PC-3 (cell line): Measurements from ENCODE around the gene TXLNG. TPM values are rescaled to one million over a fixed set of nuclear protein-coding genes. Genes with fewer than 3 reads are reported as not detected.
A peak's percentile ranks its signal among the peaks of the same experiment; 100 is the strongest.

Experiments used
- ATAC-seq: fragments of 200-7000 bp; cut with Tn5 transposase; 2 replicates; pipeline ENCODE4 v1.9.1; 2020; ENCODE audit warnings: mild to moderate bottlenecking, moderate library complexity
- BruUV-seq: library from RNA; stranded (reverse); fragments of 400-500 nt; replicated peaks from 2 replicates; lab custom pipeline; 2021; lab: Mats Ljungman, UMichigan
- CTCF ChIA-PET: fragments of 300-600 bp; sonication (Branson Sonifier 250); formaldehyde crosslinking; loops from one replicate; lab custom pipeline; 2022; ENCODE audit warnings: antibody characterized with exemption; lab: Charles Lee
- POLR2A ChIA-PET: fragments of 300-600 bp; sonication (Branson Sonifier 250); formaldehyde crosslinking; loops from one replicate; lab custom pipeline; 2022; ENCODE audit warnings: antibody characterized with exemption; ENCODE audit not compliant: unreplicated experiment; lab: Charles Lee
- DNase-seq: peaks from one replicate; pipeline ENCODE4 v3.0.0-alpha.2; 2015
- H2AFZ ChIP-seq: fragments of 300-600 bp; sonication (generic); 2 replicates; pipeline ENCODE4 v1.6.0; 2016; ENCODE audit warnings: antibody characterized with exemption, low read length
- H3F3A ChIP-seq: fragments of 300-600 bp; sonication (generic); one replicate; pipeline ENCODE4 v1.6.0; 2017; ENCODE audit warnings: antibody characterized with exemption, low read length, control low read depth, mild to moderate bottlenecking; ENCODE audit not compliant: unreplicated experiment
- H3K27ac ChIP-seq: fragments of 300-600 bp; sonication (generic); 2 replicates; pipeline ENCODE4 v1.5.1; 2016; ENCODE audit warnings: mild to moderate bottlenecking, low read length
- H3K27me3 ChIP-seq: fragments of 300-600 bp; sonication (generic); 2 replicates; pipeline ENCODE4 v1.6.1; 2016; ENCODE audit warnings: low read length, mixed read lengths
- H3K36me3 ChIP-seq: fragments of 300-600 bp; sonication (generic); 2 replicates; pipeline ENCODE4 v1.6.1; 2016; ENCODE audit warnings: low read depth, mixed run types, low read length, mixed read lengths
- H3K4me1 ChIP-seq: fragments of 300-600 bp; sonication (generic); 2 replicates; pipeline ENCODE4 v1.5.1; 2016; ENCODE audit warnings: low read length; ENCODE audit not compliant: insufficient read depth
- H3K4me2 ChIP-seq: fragments of 300-600 bp; sonication (generic); 2 replicates; pipeline ENCODE4 v1.6.0; 2016; ENCODE audit warnings: low read length
- H3K4me3 ChIP-seq: fragments of 300-600 bp; sonication (generic); 2 replicates; pipeline ENCODE4 v1.5.1; 2016; ENCODE audit warnings: mild to moderate bottlenecking, low read length, mixed read lengths
- H3K79me2 ChIP-seq: fragments of 300-600 bp; sonication (generic); 2 replicates; pipeline ENCODE4 v1.6.1; 2017; ENCODE audit warnings: low read length, mixed read lengths
- H3K9ac ChIP-seq: fragments of 300-600 bp; sonication (generic); 2 replicates; pipeline ENCODE4 v1.6.0; 2016; ENCODE audit warnings: mild to moderate bottlenecking, low read length
- H3K9me2 ChIP-seq: fragments of 300-600 bp; sonication (generic); replicated peaks from 2 replicates; pipeline ENCODE4 v1.6.1; 2016; ENCODE audit warnings: mixed run types, low read length, mixed read lengths
- H3K9me3 ChIP-seq: fragments of 300-600 bp; sonication (generic); 2 replicates; pipeline ENCODE4 v1.6.1; 2016; ENCODE audit warnings: low read length, mixed read lengths
- H4K20me1 ChIP-seq: fragments of 300-600 bp; sonication (generic); 2 replicates; pipeline ENCODE4 v1.6.1; 2016; ENCODE audit warnings: low read length, mixed read lengths
- CTCF ChIP-seq: fragments of 300-600 bp; sonication (generic); conservative IDR thresholded peaks from 2 replicates; pipeline ENCODE4 v1.5.1; 2017; ENCODE audit warnings: antibody characterized with exemption, low read depth, mild to moderate bottlenecking, low read length
- EZH2 ChIP-seq: fragments of 300-600 bp; sonication (generic); IDR thresholded peaks from one replicate; pipeline ENCODE4 v1.6.1; 2017; ENCODE audit warnings: antibody characterized with exemption, mild to moderate bottlenecking, low read length; ENCODE audit not compliant: unreplicated experiment
- EZH2phosphoT487 ChIP-seq: fragments of 300-600 bp; sonication (generic); IDR thresholded peaks from 2 replicates; pipeline ENCODE4 v1.6.1; 2018; ENCODE audit warnings: mild to moderate bottlenecking, antibody characterized with exemption, low read length, borderline replicate concordance
- intact Hi-C: fragments of 100-400 bp; cut with micrococcal nuclease; formaldehyde crosslinking; loops from 2 replicates; pipeline ENCODE4 v1.9.0; 2023
- total RNA-seq: library from RNA; depleted of rRNA; stranded (reverse); fragments of >200 nt; gene quantifications from 2 replicates; pipeline ENCODE4 v1.2.3, GENCODE V29; 2014

The TXLNG gene
- total RNA-seq, 1 experiment from 2014 or later: 17.1 TPM

GRCh38 chrX:16870862-16871815, 84.9 kb downstream of the TXLNG start:
- POLR2A ChIA-PET: no interaction called here
- intact Hi-C loops: no loop called here
- DNase-seq (peak; percentile 27), ATAC-seq (peak; percentile 28)
- Histone ChIP-seq H3K4me3 (peak overlapping the region; percentile 72), H3K4me2 (peak overlapping the region; percentile 95), H3K4me1 (peaks cover 41% of the 10 kb centered on the region), H3K79me2 (peaks cover 38% of the 10 kb centered on the region), H3K27me3 (no peaks in the 10 kb centered on the region), H3K9ac (peak overlapping the region; percentile 78), H2AFZ (peak overlapping the region; percentile 87), H3K36me3 (peaks cover 5% of the 10 kb centered on the region; the same call in 1 of the 2 replicates), H3K9me3 (no peaks in the 10 kb centered on the region), H4K20me1 (peaks cover 19% of the 10 kb centered on the region), H3F3A (no peaks in the 10 kb centered on the region), H3K27ac (peak overlapping the region; percentile 51), H3K9me2 (no peaks in the 10 kb centered on the region)
- CTCF ChIA-PET: no interaction called here
- BruUV-seq: TSS peak; percentile 87
- TF ChIP-seq EZH2phosphoT487 (no peak), EZH2 (no peak), CTCF (no peak)

DNA sequence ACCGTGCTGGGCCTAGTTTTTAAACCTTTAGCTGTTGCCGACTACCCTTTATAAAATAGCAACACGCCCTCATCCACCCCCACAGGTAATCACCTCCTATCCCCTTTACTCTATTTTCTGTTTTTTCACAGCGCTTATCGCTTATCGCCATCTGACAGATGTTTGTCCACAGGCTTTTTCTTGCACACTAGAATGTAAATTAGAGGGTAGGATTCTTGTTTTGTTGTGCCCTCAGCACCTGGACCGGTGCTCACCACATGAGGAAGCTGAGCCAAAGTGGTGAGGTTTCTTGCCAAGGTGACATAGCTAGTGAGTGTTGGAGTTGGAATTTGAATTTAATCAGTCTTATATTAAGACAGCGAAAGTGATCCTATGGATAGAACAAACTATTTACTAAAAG, 86.8 kb downstream of the TXLNG start:
- Histone ChIP-seq H3K27ac (no peak overlapping the region), H3K79me2 (peaks cover 18% of the 10 kb centered on the region), H3F3A (no peaks in the 10 kb centered on the region), H3K4me1 (peaks cover 36% of the 10 kb centered on the region), H3K9me2 (no peaks in the 10 kb centered on the region), H4K20me1 (peaks cover 14% of the 10 kb centered on the region), H3K27me3 (no peaks in the 10 kb centered on the region), H2AFZ (no peak overlapping the region), H3K4me3 (no peak overlapping the region), H3K4me2 (no peak overlapping the region), H3K36me3 (peaks cover 5% of the 10 kb centered on the region; the same call in 1 of the 2 replicates), H3K9ac (no peak overlapping the region), H3K9me3 (no peaks in the 10 kb centered on the region)
- ATAC-seq (no peak), DNase-seq (peak; percentile 6)
- ChIA-PET CTCF (no interaction called here), POLR2A (no interaction called here)
- intact Hi-C loops: no loop called here
- no peak for TF ChIP-seq EZH2
- TF ChIP-seq CTCF: no peak
- no peak for TF ChIP-seq EZH2phosphoT487
- no TSS peak for BruUV-seq
